Keratinocyte (primary cell): ENCODE data around the gene SPIRE1.

Experiments used
- CTCF ChIP-seq, 3 experiments: IDR thresholded peaks in 1 of 3; conservative IDR thresholded peaks in 1 of 3; optimal IDR thresholded peaks in 1 of 3; 2 replicates in 2 of 3; 3 replicates in 1 of 3; pipeline versions ENCODE3 to v1.5.1; 2011; ENCODE audit warnings: low read length in 3 of 3, mild to moderate bottlenecking in 3 of 3, moderate library complexity in 2 of 3, control low read depth in 1 of 3, inconsistent platforms in 1 of 3; ENCODE audit not compliant: insufficient read depth in 2 of 3; ENCODE audit errors: extremely low read depth in 1 of 3
- EZH2 ChIP-seq: IDR thresholded peaks from one replicate; pipeline ENCODE4 v1.6.1; 2012; ENCODE audit warnings: inconsistent platforms, mild to moderate bottlenecking, low read length, moderate library complexity

GRCh38 chr18:12423393-12423792, 234.5 kb downstream of the SPIRE1 start:
- TF ChIP-seq CTCF (optimal IDR thresholded peaks at IDR 0.05 in 1 of 3, IDR thresholded peaks at IDR 0.05 in 1 of 3, conservative IDR thresholded peaks at IDR 0.05 in 1 of 3; ENCODE audit: extremely low read depth in 1 of 3, insufficient read depth in 2 of 3, low read length in 3 of 3) (no peak), EZH2 (no peak)
